Hepatocyte (in vitro differentiated cells): Measurements from ENCODE around the gene FBXL13.
"Not testable (repeated sequence)": the region's sequence is repeated elsewhere in the genome, so short reads cannot be mapped to it uniquely, and the experiment has no call there.

Experiments used
- EZH2 ChIP-seq: fragments of 200-600 bp; sonication (generic); IDR thresholded peaks from 2 replicates; pipeline ENCODE4 v1.6.1; 2016; ENCODE audit warnings: antibody characterized with exemption, mild to moderate bottlenecking, borderline replicate concordance
- EZH2phosphoT487 ChIP-seq: fragments of 200-600 bp; sonication (generic); IDR thresholded peaks from one replicate; pipeline ENCODE4 v1.6.1; 2018; ENCODE audit warnings: antibody characterized with exemption, mild to moderate bottlenecking, low read depth, moderate library complexity; ENCODE audit not compliant: unreplicated experiment, severe bottlenecking
- TF ChIP-seq, protein P1 (sequence below): fragments of 200-600 bp; sonication (generic); IDR thresholded peaks from 2 replicates; pipeline ENCODE4 v1.5.1; 2016; ENCODE audit warnings: antibody characterized with exemption, mild to moderate bottlenecking; ENCODE audit not compliant: poor library complexity

DNA sequence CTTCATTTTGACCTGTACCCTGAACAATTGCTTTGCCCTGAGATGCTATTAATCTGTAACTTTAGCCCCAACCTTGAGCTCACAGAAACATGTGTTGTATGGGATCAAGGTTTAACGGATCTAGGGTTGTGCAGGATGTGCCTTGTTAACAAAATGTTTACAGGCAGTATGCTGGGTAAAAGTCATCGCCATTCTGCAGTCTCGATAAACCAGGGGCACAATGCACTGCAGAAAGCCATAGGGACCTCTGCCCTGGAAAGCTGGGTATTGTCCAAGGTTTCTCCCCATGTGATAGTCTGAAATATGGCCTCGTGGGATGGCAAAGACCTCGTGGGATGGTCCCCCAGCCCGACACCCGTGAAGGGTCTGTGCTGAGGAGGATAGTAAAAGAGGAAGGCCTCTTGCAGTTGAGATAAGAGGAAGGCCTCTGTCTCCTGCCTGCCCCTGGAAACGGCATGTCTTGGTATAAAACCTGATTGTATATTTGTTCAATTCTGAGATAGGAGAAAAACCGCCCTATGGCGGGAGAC, 236.0 kb downstream of the FBXL13 start:
- TF ChIP-seq, protein P1, sequence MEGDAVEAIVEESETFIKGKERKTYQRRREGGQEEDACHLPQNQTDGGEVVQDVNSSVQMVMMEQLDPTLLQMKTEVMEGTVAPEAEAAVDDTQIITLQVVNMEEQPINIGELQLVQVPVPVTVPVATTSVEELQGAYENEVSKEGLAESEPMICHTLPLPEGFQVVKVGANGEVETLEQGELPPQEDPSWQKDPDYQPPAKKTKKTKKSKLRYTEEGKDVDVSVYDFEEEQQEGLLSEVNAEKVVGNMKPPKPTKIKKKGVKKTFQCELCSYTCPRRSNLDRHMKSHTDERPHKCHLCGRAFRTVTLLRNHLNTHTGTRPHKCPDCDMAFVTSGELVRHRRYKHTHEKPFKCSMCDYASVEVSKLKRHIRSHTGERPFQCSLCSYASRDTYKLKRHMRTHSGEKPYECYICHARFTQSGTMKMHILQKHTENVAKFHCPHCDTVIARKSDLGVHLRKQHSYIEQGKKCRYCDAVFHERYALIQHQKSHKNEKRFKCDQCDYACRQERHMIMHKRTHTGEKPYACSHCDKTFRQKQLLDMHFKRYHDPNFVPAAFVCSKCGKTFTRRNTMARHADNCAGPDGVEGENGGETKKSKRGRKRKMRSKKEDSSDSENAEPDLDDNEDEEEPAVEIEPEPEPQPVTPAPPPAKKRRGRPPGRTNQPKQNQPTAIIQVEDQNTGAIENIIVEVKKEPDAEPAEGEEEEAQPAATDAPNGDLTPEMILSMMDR = not testable (repeated sequence)
- not testable (repeated sequence) for TF ChIP-seq EZH2phosphoT487, EZH2
